Heart left ventricle (tissue), 16 donors: ENCODE results near the gene RAB11FIP4. TPM values are rescaled to one million over a fixed set of nuclear protein-coding genes. Genes with fewer than 3 reads are reported as not detected.
A peak's percentile ranks its signal among the peaks of the same experiment; 100 is the strongest.

Experiments used
- ATAC-seq, 4 donors: fragments of 200-7000 bp; cut with Tn5 transposase; one replicate each; pipeline ENCODE4 v1.9.1; 2020 to 2022; ENCODE audit warnings: moderate library complexity in 4 of 4, mild to moderate bottlenecking in 3 of 4, moderate number of reproducible peaks in 1 of 4
- DNase-seq, 5 donors: peaks; one replicate each; pipeline ENCODE4 v3.0.0-alpha.2; 2020
- H3K27ac ChIP-seq, 12 donors: fragments of 200-600 bp; sonication (generic) in 4 of 12; one replicate each; pipeline versions ENCODE4 v1.5.0 to v1.8.0; 2016 to 2022; ENCODE audit warnings: mild to moderate bottlenecking in 2 of 12
- H3K27me3 ChIP-seq, 9 donors: fragments of 200-600 bp; sonication (generic) in 2 of 9; one replicate each; pipeline versions ENCODE4 v1.5.1 to v1.8.0; 2016 to 2022; ENCODE audit warnings: mild to moderate bottlenecking in 3 of 9
- H3K36me3 ChIP-seq, 9 donors: fragments of 200-600 bp; sonication (generic) in 2 of 9; one replicate each; pipeline versions ENCODE4 v1.5.0 to v1.8.0; 2018 to 2022; ENCODE audit warnings: mild to moderate bottlenecking in 2 of 9
- H3K4me1 ChIP-seq, 12 donors: fragments of 200-600 bp; sonication (generic) in 4 of 12; one replicate each; pipeline versions ENCODE4 v1.5.0 to v1.8.0; 2016 to 2022; ENCODE audit warnings: mild to moderate bottlenecking in 3 of 12
- H3K4me3 ChIP-seq, 12 donors: fragments of 200-600 bp; sonication (generic) in 4 of 12; one replicate each; pipeline versions ENCODE4 v1.5.0 to v1.8.0; 2017 to 2022; ENCODE audit warnings: mild to moderate bottlenecking in 9 of 12, moderate library complexity in 4 of 12
- H3K9me3 ChIP-seq, 12 donors: fragments of 200-600 bp; sonication (generic) in 4 of 12; one replicate each; pipeline versions ENCODE4 v1.5.0 to v1.8.0; 2016 to 2022; ENCODE audit warnings: mild to moderate bottlenecking in 1 of 12
- CTCF ChIP-seq, 12 donors: fragments of 200-600 bp; sonication (generic) in 4 of 12; IDR thresholded peaks; one replicate each; pipeline versions ENCODE4 v1.5.0 to v1.8.0; 2018 to 2022; ENCODE audit warnings: antibody characterized with exemption in 12 of 12, mild to moderate bottlenecking in 5 of 12
- POLR2A ChIP-seq, 2 donors: fragments of 450-650 bp; IDR thresholded peaks; one replicate each; pipeline ENCODE4 v1.6.1; 2017; ENCODE audit warnings: antibody characterized with exemption in 2 of 2, mild to moderate bottlenecking in 2 of 2, moderate library complexity in 2 of 2
- WGBS, 4 donors: extraction: QIAGEN DNeasy Blood & Tissue Kit in 2 of 4; methylation state at CpG; one replicate each; pipeline versions ENCODE4 v1.1.5 to v1.1.7; 2013 to 2018; 5-methylcytosine and 5-hydroxymethylcytosine counted together
- intact Hi-C, 10 donors: fragments of 100-400 bp; cut with DNase I; formaldehyde crosslinking; loops; one replicate each; pipeline versions ENCODE4 v1.11.1 to v1.14.2; 2022
- polyA plus RNA-seq, 2 donors: library from polyadenylated mRNA; stranded (reverse); fragments of 200-250 nt; gene quantifications; one replicate each; pipeline ENCODE4 v1.2.3, GENCODE V29; 2013
- total RNA-seq, 9 donors: library from RNA; depleted of rRNA in 2 of 9; stranded (reverse); fragments of >200 nt in 2 of 9; fragmentation: NEBNext Ultra II Directional in 3 of 9; extraction: Animal tissue kit (Norgen Biotek cat#: 25700) in 3 of 9; gene quantifications; one replicate each; pipeline versions ENCODE4 v1.1.0 to v1.2.4, GENCODE V29; 2016 to 2023
- donor health status: ischemic (EF 13 %, LVEDD 7.1; RV severe dilation, severe dysfunction).
- donor health status: healthy with polysubstance abuse.
- donor health status: DM: no; HTN: yes; CAD: no.
- donor health status: DM: no; HTN: no; CAD: no.
- donor health status: ischemic (EF 25% LVEDD 6.9; RV normal size, moderate dysfunction).
- donor health status: ischemic (EF 25% LVEDD 5.7; RV mildly dilated, moderate dysfunction).
- donor health status: healthy.
- donor health status: DM: yes; HTN: yes; CAD: no.
- donor health status: ischemic (EF 35%, LVEDD 5.7; RV mildly dilated, moderate dysfunction).
- donor health status: nonischemic (EF 11% LVEDD 7.7; RV severe dilation, severe dysfunction).
- donor health status: DM: yes; HTN: yes; CAD: no.
- donor health status: PGD.
- donor health status: ischemic (EF 29% LVEDD 5.4; RV normal size, mild dysfunction).
- donor health status: nonischemic (EF 23%, LVEDD 6.1; RV moderate dilation, normal function).

Gene RAB11FIP4
- total and polyA plus RNA-seq, 11 donors = 1.5 to 13.7 (median 8.3) TPM

GRCh38 chr17:31477417-31478055 is 86.1 kb downstream of the RAB11FIP4 start:
- Histone ChIP-seq H3K9me3 (no peaks in the 10 kb centered on the region), H3K4me3 (no peak overlapping the region), H3K36me3 (no peaks in the 10 kb centered on the region), H3K4me1 (peaks cover 0 to 10% (median 0%) of the 10 kb centered on the region in 12 donors), H3K27ac (no peak overlapping the region), H3K27me3 (peaks cover 0 to 12% (median 0%) of the 10 kb centered on the region in 9 donors)
- peak in 1 of 5 donors; percentile 46 for DNase-seq
- 86 to 90% (median 87%) methylated on average over 14 of the region's 14 CpGs for WGBS, 4 donors
- no peak for TF ChIP-seq POLR2A (IDR thresholded peaks at IDR 0.05)
- no peak for TF ChIP-seq CTCF (IDR thresholded peaks at IDR 0.05)
- intact Hi-C loops = no loop called here
- no peak for ATAC-seq

DNA sequence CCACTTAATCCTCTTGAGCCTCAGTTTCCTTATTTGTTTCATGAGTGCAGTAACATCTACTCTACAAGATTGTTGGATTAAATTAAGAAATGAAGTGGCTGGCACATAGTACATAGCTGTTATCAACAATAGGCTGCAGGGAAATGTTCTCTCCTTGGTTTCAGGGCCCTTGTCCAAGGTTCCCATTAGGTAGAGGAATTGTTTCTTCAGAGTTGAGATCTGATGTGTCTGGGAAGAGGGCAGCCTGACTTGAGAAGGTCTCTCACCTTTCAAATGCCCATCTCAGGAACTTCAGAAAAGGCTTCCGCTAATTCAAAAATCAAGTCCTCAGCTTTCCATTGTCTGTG is 87.6 kb downstream of the RAB11FIP4 start:
- TF ChIP-seq CTCF (IDR thresholded peaks at IDR 0.05) = no peak
- TF ChIP-seq POLR2A (IDR thresholded peaks at IDR 0.05) = no peak
- Histone ChIP-seq H3K27me3 (peaks cover 0 to 12% (median 0%) of the 10 kb centered on the region in 9 donors), H3K9me3 (no peaks in the 10 kb centered on the region), H3K4me1 (peaks cover 0 to 10% (median 0%) of the 10 kb centered on the region in 12 donors), H3K4me3 (no peak overlapping the region), H3K27ac (no peak overlapping the region), H3K36me3 (no peaks in the 10 kb centered on the region)
- intact Hi-C loops = no loop called here
- no peak for ATAC-seq
- 95 to 100% (median 100%) methylated on average over 1 of the region's 1 CpG for WGBS, 4 donors
- no peak for DNase-seq

- no peaks in the 10 kb centered on the region for H3K9me3 ChIP-seq
- DNase-seq (no peak), ATAC-seq (no peak)
- H3K36me3 ChIP-seq = no peaks in the 10 kb centered on the region
- intact Hi-C loops = no loop called here
- no peak overlapping the region for H3K4me3 ChIP-seq
- WGBS, 4 donors = 91 to 98% (median 95%) methylated on average over 2 of the region's 2 CpGs
- H3K4me1 ChIP-seq = peaks cover 0 to 10% (median 0%) of the 10 kb centered on the region in 12 donors
- H3K27me3 ChIP-seq = peaks cover 0 to 12% (median 0%) of the 10 kb centered on the region in 9 donors
- TF ChIP-seq POLR2A (IDR thresholded peaks at IDR 0.05) (no peak), CTCF (IDR thresholded peaks at IDR 0.05) (no peak)
- H3K27ac ChIP-seq = no peak overlapping the region
Observed at GRCh38 chr17:31479524-31479923, 88.0 kb downstream of the RAB11FIP4 start.

GRCh38 chr17:31480067-31480466 is 88.6 kb downstream of the RAB11FIP4 start:
- H3K27me3 ChIP-seq = peaks cover 0 to 12% (median 0%) of the 10 kb centered on the region in 9 donors
- no peaks in the 10 kb centered on the region for H3K36me3 ChIP-seq
- no peak overlapping the region for H3K4me3 ChIP-seq
- no peak overlapping the region for H3K27ac ChIP-seq
- 51 to 70% (median 64%) methylated on average over 6 of the region's 6 CpGs for WGBS, 4 donors
- DNase-seq = peak in 1 of 5 donors; percentile 42
- ATAC-seq = peak in 2 of 4 donors; percentile 35 to 49
- intact Hi-C loops = no loop called here
- H3K9me3 ChIP-seq = no peaks in the 10 kb centered on the region
- H3K4me1 ChIP-seq = peaks cover 0 to 10% (median 0%) of the 10 kb centered on the region in 12 donors
- TF ChIP-seq CTCF (IDR thresholded peaks at IDR 0.05) (no peak), POLR2A (IDR thresholded peaks at IDR 0.05) (no peak)
